GM19463 (cell line): ENCODE measurements around the gene ASPG.

ENCODE experiments used
- ATAC-seq: cut with Tn5 transposase; IDR thresholded peaks from one replicate; pipeline ENCODE4 v1.9.1; 2021; ENCODE audit warnings: mild to moderate bottlenecking, moderate library complexity; ENCODE audit not compliant: unreplicated experiment

The ASPG gene

GRCh38 chr14:104158827-104159798 is 73.6 kb downstream of the ASPG start:
- no peak for ATAC-seq

GRCh38 chr14:104159990-104160389 is 74.5 kb downstream of the ASPG start:
- ATAC-seq, result no peak

GRCh38 chr14:104161602-104162367 is 76.3 kb downstream of the ASPG start:
- no peak for ATAC-seq

DNA sequence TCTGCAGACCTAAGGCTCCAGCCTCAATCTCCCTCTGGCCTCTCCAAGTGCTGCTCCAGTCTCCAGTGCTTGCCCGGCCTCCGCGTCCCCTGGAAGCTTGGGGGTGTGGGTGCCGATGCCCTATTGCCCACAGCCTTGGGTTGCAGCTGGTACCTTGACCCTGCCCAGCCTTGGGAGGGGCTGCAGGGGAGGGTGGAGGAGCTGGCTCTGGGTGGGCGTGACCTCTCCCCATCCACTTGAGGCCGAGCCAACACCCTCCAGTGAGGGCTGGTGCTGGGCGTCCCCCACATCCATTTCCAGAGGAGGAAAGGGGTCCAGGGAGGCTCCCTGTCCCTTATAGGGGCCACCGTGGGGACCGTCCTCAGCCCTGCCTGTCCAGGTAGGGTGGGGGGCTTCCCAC is 77.0 kb downstream of the ASPG start:
- ATAC-seq, result no peak

DNA sequence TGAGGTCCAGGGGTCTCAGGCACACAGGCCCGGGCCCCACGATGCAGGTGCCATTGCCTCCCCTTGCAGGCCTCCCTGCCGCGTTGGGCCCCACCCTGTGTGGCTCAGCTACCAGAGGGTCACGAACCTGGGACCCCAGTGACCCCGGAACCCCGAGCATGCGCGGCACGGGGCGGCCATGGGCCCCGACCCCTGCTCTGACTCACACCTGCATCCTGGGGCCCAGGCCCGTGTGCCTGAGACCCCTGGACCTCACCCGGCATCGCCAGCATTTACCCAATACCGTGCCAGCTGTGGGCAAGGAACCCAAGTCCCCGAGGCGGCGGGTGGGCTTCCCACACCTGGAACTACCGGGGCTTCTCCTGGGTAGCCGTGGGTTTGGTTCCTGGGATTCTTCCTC is 78.0 kb downstream of the ASPG start:
- no peak for ATAC-seq

GRCh38 chr14:104164041-104164440 is 78.5 kb downstream of the ASPG start:
- no peak for ATAC-seq

GRCh38 chr14:104164512-104164911 is 79.0 kb downstream of the ASPG start:
- no peak for ATAC-seq
